ENCODE measurements around the gene EPS8L3. TPM values are rescaled to one million over a fixed set of nuclear protein-coding genes. Genes with fewer than 3 reads are reported as not detected.
A peak's percentile ranks its signal among the peaks of the same experiment; 100 is the strongest.

The EPS8L3 gene
- total RNA-seq, 1 experiment from 2014 or later, result not detected

GRCh38 chr1:109733236-109733870 lies 30.4 kb downstream of the EPS8L3 start:
- TF ChIP-seq REST (IDR thresholded peaks at IDR 0.05; ENCODE audit: insufficient read depth in 1 of 2, low read depth in 2 of 2, low read length in 1 of 2) (no peak), TCF7L2 (IDR thresholded peaks at IDR 0.05; ENCODE audit: low read depth, low read length) (0 out of 2 replicates have a peak, but pooled peaks have one; percentile 9)
- Histone ChIP-seq H3K27me3 (ENCODE audit: control insufficient read depth, insufficient read depth, low read length) (no peaks in the 10 kb centered on the region), H3K36me3 (ENCODE audit: control insufficient read depth, insufficient read depth, low read length) (no peaks in the 10 kb centered on the region), H3K4me3 (ENCODE audit: low read depth in 2 of 2, low read length in 2 of 2) (no peak overlapping the region), H3K9me3 (ENCODE audit: control insufficient read depth, insufficient read depth, low read depth, low read length) (no peaks in the 10 kb centered on the region), H3K27ac (ENCODE audit: low read length) (no peak overlapping the region), H3K4me1 (ENCODE audit: control insufficient read depth, insufficient read depth, low read length) (peaks cover 3% of the 10 kb centered on the region; the same call in 1 of the 2 replicates)
- in situ Hi-C loops (cut with HindIII; ENCODE audit: low pct_unique_long_range_greater_than_20kb, low sequenced_read_pairs) (no loop called here), intact Hi-C loops (cut with micrococcal nuclease; ENCODE audit: unreplicated experiment) (no loop called here)
- DNase-seq (ENCODE audit: low read depth, low spot score) (no peak), ATAC-seq (no peak)
- CTCF ChIA-PET, result no interaction called here
- BruUV-seq (replicated peaks), result no TSS peak
- POLR2A ChIA-PET, result no interaction called here

GRCh38 chr1:109732390-109732881 lies 31.3 kb downstream of the EPS8L3 start:
- Histone ChIP-seq H3K4me3 (ENCODE audit: low read depth in 2 of 2, low read length in 2 of 2) (no peak overlapping the region), H3K4me1 (ENCODE audit: control insufficient read depth, insufficient read depth, low read length) (peaks cover 3% of the 10 kb centered on the region; the same call in 1 of the 2 replicates), H3K27me3 (ENCODE audit: control insufficient read depth, insufficient read depth, low read length) (no peaks in the 10 kb centered on the region), H3K9me3 (ENCODE audit: control insufficient read depth, insufficient read depth, low read depth, low read length) (no peaks in the 10 kb centered on the region), H3K27ac (ENCODE audit: low read length) (no peak overlapping the region), H3K36me3 (ENCODE audit: control insufficient read depth, insufficient read depth, low read length) (no peaks in the 10 kb centered on the region)
- no TSS peak for BruUV-seq (replicated peaks)
- peak; percentile 46; the same call in 1 of the 2 replicates for ATAC-seq
- intact Hi-C loops (cut with micrococcal nuclease; ENCODE audit: unreplicated experiment) (no loop called here), in situ Hi-C loops (cut with HindIII; ENCODE audit: low pct_unique_long_range_greater_than_20kb, low sequenced_read_pairs) (no loop called here)
- DNase-seq (ENCODE audit: low read depth, low spot score), result no peak
- ChIA-PET POLR2A (interaction anchor here (0.6 kb wide), 3 partner anchors 60 to 198 kb away, joined by 4 to 12 read pairs (median 5); no protein-coding TSS in a partner anchor), CTCF (no interaction called here)
- TF ChIP-seq POLR2AphosphoS5 (IDR thresholded peaks at IDR 0.05; ENCODE audit: low read depth, low read length) (no peak), CTCF (IDR thresholded peaks at IDR 0.05) (no peak), SIN3A (IDR thresholded peaks at IDR 0.05; ENCODE audit: borderline replicate concordance, insufficient read depth, low read depth, low read length) (no peak), REST (IDR thresholded peaks at IDR 0.05; ENCODE audit: insufficient read depth in 1 of 2, low read depth in 2 of 2, low read length in 1 of 2) (no peak), TCF7L2 (IDR thresholded peaks at IDR 0.05; ENCODE audit: low read depth, low read length) (no peak)
